Transverse colon (tissue), 4 donors: ENCODE measurements around the gene CYP4F11.

Experiments used
- EP300 ChIP-seq: sonication (generic); formaldehyde crosslinking; IDR thresholded peaks from one replicate; pipeline ENCODE4 v1.6.1; 2017; ENCODE audit warnings: antibody characterized with exemption, low read depth
- POLR2A ChIP-seq: fragments of 450-650 bp; IDR thresholded peaks from one replicate; pipeline ENCODE4 v1.6.1; 2016; ENCODE audit warnings: antibody characterized with exemption, mild to moderate bottlenecking, moderate library complexity
- POLR2AphosphoS5 ChIP-seq, 3 donors: sonication (generic); formaldehyde crosslinking; IDR thresholded peaks; one replicate each; pipeline ENCODE4 v1.6.1; 2016; ENCODE audit warnings: antibody characterized with exemption in 3 of 3
- TF ChIP-seq, protein P1 (sequence below), 5 experiments: fragments of 200-600 bp in 3 of 5; fragments of 450-650 bp in 2 of 5; sonication (generic) in 3 of 5; IDR thresholded peaks; 1 replicate in 2 of 5; 2 replicates in 3 of 5; pipeline ENCODE4 v1.5.1; 2016 to 2017; ENCODE audit warnings: antibody characterized with exemption in 5 of 5, inconsistent platforms in 3 of 5, mild to moderate bottlenecking in 2 of 5, moderate library complexity in 1 of 5

DNA sequence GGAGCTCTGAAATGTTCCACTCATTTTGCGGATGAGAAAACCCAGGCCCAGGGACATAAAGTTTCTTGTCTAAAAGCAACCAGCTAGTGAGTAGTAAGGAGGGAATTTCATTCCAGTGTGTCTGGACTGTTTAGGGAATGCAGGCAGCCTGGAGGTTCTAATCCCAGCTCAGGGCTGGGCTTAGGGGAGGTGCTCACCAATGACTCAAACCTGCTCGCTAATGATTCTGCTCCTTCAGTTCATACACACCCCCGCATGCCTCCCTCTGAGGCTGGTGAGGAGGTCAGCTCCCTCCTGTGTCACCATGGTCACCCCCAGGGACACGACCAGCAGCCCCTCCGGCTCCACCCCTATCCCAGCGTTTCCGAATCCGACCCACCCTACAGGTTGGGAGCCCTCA is 71.1 kb downstream of the CYP4F11 start:
- TF ChIP-seq, protein P1, sequence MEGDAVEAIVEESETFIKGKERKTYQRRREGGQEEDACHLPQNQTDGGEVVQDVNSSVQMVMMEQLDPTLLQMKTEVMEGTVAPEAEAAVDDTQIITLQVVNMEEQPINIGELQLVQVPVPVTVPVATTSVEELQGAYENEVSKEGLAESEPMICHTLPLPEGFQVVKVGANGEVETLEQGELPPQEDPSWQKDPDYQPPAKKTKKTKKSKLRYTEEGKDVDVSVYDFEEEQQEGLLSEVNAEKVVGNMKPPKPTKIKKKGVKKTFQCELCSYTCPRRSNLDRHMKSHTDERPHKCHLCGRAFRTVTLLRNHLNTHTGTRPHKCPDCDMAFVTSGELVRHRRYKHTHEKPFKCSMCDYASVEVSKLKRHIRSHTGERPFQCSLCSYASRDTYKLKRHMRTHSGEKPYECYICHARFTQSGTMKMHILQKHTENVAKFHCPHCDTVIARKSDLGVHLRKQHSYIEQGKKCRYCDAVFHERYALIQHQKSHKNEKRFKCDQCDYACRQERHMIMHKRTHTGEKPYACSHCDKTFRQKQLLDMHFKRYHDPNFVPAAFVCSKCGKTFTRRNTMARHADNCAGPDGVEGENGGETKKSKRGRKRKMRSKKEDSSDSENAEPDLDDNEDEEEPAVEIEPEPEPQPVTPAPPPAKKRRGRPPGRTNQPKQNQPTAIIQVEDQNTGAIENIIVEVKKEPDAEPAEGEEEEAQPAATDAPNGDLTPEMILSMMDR (IDR thresholded peaks at IDR 0.05) = no peak
- no peak for TF ChIP-seq POLR2A
- no peak for TF ChIP-seq POLR2AphosphoS5 (IDR thresholded peaks at IDR 0.05)
- no peak for TF ChIP-seq EP300
